ENCODE measurements around the gene PPP1R2C.

Gene PPP1R2C

DNA sequence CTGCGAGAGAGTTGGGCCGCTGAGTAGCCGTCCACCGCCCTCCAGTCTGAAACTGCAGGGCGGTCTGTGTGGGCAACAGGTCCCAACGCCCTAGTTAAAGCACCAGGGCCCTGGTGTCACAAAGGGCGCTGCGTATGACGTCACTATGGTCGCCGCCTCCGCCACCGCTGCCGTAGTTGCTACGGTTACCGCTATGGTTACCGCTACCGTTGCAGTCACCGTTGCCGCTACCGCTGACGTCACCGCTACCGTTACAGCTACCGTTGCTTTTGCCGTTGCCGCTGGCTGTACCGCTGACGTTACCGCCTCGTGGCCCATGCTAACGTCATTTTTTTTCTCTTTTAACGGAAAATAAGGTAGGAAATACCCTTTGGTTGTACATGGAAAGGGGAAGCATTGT, at the start of gene PPP1R2C:
Gene PPP1R2C (minus strand): TSS at position 68 of the 400 bp plus-strand sequence. CDS start 84 bp downstream, outside the sequence.
- no peak for DNase-seq (ENCODE audit: low read depth in 2 of 2)

GRCh38 chrX:42825201-42825600, 47.2 kb upstream of the PPP1R2C start:
- DNase-seq (ENCODE audit: low read depth in 2 of 2): no peak

GRCh38 chrX:42824541-42824940, 46.6 kb upstream of the PPP1R2C start:
- DNase-seq (ENCODE audit: low read depth in 2 of 2): no peak

DNA sequence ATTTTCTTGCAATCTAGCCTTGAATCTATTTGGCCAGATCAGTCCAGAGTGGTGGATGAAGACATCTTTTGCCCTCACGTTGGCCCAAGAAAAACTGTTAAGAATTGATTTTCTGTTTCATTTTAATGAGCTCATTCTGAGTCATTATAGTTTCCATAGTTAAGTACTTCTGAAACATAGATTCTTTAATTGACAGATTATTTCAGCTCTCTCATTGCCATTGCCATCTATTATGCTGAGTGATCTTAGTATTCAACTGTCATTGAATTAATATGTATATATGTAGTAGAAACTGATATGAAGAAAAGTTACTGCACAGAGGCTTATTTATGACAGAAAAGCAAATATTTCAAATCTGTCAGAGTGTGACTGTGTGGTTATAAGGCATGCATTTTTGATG, 45.5 kb upstream of the PPP1R2C start:
- DNase-seq (ENCODE audit: low read depth in 2 of 2): no peak

- DNase-seq (ENCODE audit: low read depth in 2 of 2): no peak
Measured at GRCh38 chrX:42821803-42822443, 44.0 kb upstream of the PPP1R2C start.

- no peak for DNase-seq (ENCODE audit: low read depth in 2 of 2)
Measured at GRCh38 chrX:42818151-42818921, 40.4 kb upstream of the PPP1R2C start.

DNA sequence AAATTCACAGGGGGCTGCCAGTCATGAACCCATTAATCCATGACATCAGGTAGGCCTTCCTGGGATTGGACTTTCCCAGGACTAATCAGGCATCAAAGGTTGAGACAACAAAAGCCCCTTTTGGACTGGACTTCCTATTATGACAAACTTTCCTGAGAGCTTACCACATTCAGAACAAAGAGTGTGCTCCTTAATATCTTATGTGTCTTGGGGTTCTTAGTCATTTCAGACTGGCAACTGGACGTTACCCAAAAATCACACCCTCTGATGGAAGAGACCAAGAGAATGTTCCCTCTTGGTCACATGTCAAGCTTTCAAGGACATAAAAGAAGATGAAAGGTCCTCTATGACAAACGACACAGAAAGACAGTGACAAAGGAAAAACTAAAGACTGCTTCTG, 31.6 kb upstream of the PPP1R2C start:
- no peak for DNase-seq (ENCODE audit: low read depth in 2 of 2)

GRCh38 chrX:42807393-42807792, 29.4 kb upstream of the PPP1R2C start:
- no peak for DNase-seq (ENCODE audit: low read depth in 2 of 2)

GRCh38 chrX:42804524-42804923, 26.6 kb upstream of the PPP1R2C start:
- no peak for DNase-seq (ENCODE audit: low read depth in 2 of 2)

GRCh38 chrX:42803320-42803719, 25.4 kb upstream of the PPP1R2C start:
- DNase-seq (ENCODE audit: low read depth in 2 of 2): peak; percentile 27 to 33

DNA sequence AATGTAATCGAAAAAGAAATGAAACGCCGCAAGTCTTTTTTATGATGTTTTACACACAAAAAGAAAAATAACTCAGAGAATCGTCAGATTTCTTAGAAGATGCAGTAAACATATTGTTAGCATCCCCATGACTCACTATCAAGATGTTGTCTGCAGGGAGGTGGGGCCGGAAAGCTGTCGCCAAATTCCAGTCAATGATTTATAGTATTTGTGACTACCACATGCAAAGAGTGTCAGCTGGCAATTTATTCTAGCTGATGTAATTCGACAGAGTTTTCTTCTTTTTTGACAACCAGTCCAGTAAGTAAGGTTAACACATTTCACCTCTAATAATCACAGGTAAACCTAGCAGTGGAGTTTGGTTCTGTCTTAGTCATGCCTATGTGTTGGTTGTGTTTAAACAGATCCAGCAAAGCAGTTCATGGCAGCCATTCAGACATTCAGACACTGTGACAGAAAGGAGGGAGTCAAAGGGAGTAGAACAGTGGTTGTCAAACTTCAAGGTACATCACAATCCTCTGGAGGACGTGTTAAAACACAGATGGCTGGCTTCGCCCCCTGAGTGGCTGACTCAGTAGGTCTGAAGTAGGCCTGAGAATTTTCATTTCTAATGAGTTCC, 19.8 kb upstream of the PPP1R2C start:
- no peak for DNase-seq (ENCODE audit: low read depth in 2 of 2)

DNA sequence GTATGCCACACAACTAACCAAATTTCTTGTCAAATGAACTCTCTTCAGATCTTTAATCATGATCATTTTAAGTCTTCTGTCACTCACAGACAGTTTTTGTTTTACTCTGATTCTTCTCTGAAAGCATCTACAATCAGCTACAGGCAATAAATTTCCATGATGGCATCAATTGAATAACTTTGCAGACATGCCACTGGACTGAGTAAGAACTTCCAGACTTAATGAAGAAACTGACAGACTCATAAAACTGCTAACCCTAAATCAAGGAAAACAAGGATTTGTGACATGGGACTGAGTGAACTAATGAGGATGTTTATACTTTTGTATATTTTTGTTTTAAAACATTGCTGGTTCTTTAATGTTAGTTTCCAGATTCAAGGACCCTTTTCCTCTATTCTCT, 5.5 kb upstream of the PPP1R2C start:
- no peak for DNase-seq (ENCODE audit: low read depth in 2 of 2)

GRCh38 chrX:42776195-42776594, 1.8 kb downstream of the PPP1R2C start:
- DNase-seq (ENCODE audit: low read depth in 2 of 2): no peak

DNA sequence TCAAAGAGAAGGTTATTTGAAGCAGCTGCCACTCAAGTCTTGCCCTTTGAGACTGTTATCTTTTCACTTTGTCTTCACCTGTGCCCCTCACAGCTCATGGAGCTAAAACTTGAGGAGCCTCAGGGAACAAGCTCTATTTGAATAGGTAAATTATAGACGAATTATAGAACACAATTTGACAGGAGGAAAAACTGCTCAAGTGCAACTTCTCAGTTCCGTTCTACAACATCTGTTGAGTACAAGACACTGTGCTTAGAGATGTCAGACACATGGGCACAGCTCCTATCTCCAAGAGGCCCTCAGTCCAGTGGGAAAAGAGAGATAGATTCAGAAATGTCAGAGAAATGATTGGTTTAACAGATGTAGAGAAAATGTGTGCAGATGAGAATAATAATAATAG, 5.1 kb downstream of the PPP1R2C start:
- DNase-seq (ENCODE audit: low read depth in 2 of 2): no peak

DNA sequence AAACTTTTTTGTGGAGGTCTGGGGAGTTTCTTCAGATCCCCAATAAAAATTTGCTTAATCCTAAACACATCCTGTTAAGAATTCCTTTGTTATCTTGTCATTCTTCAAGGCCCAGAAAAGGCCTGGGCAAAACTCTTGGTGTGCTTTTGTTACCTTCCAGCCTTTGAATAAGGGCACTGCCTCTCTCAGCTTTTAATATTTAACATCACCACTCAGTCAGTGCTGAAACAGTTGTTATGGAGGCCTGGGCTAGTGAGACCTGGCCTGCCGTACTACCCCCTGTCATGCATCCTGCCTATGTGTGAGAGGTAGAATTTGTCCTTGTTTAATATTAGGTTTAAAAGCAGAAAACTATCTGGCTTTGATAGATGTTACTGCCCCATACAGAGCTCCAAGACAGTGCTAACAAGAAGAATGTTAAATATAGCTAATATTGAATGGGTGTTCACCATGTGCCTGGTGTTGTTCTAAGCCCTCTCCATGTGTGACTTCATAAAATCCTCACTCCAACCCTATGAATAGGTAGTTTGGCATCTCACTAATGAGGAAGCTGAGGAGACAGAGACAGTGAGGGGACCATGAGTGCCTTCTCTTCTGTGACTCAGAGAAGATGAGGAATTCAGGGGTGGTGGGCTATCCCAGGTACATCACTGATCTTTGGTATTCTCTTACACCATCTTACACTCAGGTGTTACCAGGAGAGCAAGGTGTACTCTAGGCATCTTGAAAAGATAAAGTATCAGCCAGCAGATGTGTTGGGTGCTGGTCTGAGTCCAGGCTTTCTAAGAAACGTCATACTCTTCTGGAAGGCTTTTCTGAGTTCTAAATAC, 6.2 kb downstream of the PPP1R2C start:
- DNase-seq (ENCODE audit: low read depth in 2 of 2): no peak

DNA sequence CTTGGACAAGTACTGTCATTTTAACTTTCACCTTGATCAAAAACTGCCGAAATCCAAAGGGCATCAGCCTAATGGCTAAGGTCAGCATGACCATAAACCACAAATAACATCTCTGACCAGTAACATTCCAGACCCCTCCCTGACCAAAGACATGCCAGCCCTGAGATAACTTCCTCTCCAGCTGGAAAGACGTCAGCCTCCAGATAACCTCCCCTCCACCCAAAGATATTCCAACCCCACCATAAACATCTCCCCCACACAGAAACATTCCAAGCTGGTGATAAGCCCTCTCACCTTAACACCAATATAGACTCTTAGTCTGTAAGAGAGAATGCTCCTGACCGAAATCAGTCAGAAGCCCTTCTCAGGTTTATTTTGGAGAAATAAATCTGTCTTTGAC, 7.4 kb downstream of the PPP1R2C start:
- DNase-seq (ENCODE audit: low read depth in 2 of 2): no peak

GRCh38 chrX:42759881-42760280, 18.1 kb downstream of the PPP1R2C start:
- no peak for DNase-seq (ENCODE audit: low read depth in 2 of 2)

- peak in 1 of 2 experiments; percentile 34 for DNase-seq (ENCODE audit: low read depth in 2 of 2)
Measured at GRCh38 chrX:42755815-42756214, 22.1 kb downstream of the PPP1R2C start.

DNA sequence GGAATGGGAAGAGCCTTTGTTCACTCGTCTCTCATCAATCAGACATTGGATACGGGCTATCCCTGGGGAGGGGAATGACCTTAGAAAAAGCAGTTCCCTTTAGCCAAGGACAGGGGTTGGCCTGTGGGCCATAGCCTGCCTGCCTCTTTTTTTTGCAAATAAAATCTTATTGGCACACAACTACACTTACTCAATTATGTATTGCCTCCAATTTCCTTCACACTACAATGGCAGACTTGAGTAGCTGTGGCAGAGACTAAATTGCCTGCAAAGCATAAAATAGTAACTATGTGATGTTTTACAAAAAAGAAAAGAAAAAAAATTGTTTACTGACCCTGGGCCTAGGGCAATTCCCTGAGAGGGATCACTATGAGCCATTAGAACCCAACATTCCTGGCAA, 23.4 kb downstream of the PPP1R2C start:
- DNase-seq (ENCODE audit: low read depth in 2 of 2): no peak

DNA sequence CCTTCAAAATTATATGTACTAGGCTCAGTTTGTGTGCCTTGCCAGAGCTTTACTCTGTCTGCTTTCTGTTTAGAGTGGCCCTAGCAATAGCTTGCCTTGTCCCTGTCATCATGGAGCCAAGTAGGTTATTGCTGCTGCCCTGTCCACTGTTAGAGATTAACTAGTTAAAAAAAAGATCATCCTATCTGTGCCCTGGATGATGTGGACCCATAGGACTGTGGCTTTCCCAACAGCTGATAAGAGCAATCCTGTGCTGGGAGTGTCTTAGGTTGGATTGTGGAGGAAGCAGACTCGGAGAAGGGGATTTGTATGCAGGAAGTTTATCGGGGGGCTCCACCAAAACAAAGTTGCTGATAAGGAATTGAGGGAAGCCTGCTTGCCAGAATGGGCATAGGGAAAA, 23.8 kb downstream of the PPP1R2C start:
- DNase-seq (ENCODE audit: low read depth in 2 of 2): no peak

DNA sequence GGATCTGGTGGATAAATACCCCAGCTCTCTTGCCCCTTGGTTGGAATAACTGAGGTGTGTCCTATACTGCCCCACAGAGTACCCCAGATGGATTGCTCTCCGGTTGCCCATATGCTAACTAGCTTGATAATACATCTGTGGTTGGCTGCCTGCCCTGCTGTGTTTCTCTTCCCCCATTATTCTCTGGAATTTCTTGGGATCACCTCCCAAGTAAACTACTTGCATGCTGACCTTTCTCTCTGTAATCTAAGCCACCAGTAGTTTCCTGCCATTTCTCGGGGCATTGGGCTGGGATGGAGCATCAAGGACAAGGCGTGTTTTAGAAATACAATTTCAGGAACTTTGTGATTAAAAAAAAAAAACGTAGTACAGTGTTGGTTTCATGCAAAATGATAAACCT, 25.2 kb downstream of the PPP1R2C start:
- DNase-seq (ENCODE audit: low read depth in 2 of 2): no peak

GRCh38 chrX:42751573-42751972, 26.4 kb downstream of the PPP1R2C start:
- no peak for DNase-seq (ENCODE audit: low read depth in 2 of 2)

Measured in fibroblast of skin of left quadriceps (primary cell).